ENCODE measurements around the gene KSR2.
"Not testable (repeated sequence)": the region's sequence is repeated elsewhere in the genome, so short reads cannot be mapped to it uniquely, and the experiment has no call there.

Gene KSR2

GRCh38 chr12:117830471-117830870, 138.3 kb downstream of the KSR2 start:
- in situ Hi-C loops (cut with HindIII; ENCODE audit: low sequenced_read_pairs), result loop anchor here (25.0 kb wide), 1 partner anchor 468 kb away; the partner anchor contains the start of gene NOS1

GRCh38 chr12:117829108-117829507, 139.7 kb downstream of the KSR2 start:
- in situ Hi-C loops (cut with HindIII; ENCODE audit: low sequenced_read_pairs), result loop anchor here (25.0 kb wide), 1 partner anchor 467 kb away; the partner anchor contains the start of gene NOS1

- in situ Hi-C loops (cut with HindIII; ENCODE audit: low sequenced_read_pairs), result loop anchor here (25.0 kb wide), 1 partner anchor 465 kb away; the partner anchor contains the start of gene NOS1
Observed at GRCh38 chr12:117827660-117828059, 141.1 kb downstream of the KSR2 start.

DNA sequence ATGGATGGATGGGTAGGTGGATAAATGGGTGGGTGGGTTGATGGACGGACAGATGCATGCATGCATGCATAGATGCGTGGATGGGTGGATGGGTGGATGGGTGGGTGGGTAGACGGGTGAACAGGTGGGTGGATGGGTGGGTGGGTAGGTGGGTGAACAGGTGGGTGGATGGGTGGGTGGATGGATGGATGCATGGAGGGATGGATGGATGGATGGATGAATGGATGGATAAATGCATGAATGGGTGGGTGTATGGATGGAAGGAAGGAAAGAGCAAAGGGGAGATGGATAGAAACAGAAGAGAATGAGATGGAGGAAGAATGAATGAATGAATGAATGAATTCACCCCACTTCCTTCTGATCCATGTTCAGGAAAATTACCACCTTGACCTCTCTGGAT, 143.0 kb downstream of the KSR2 start:
- in situ Hi-C loops (cut with HindIII; ENCODE audit: low sequenced_read_pairs), result loop anchor here (25.0 kb wide), 1 partner anchor 464 kb away; the partner anchor contains the start of gene NOS1

GRCh38 chr12:117821480-117822175, 147.2 kb downstream of the KSR2 start:
- in situ Hi-C loops (cut with HindIII; ENCODE audit: low sequenced_read_pairs), result no loop called here

GRCh38 chr12:117820216-117820907, 148.4 kb downstream of the KSR2 start:
- in situ Hi-C loops (cut with HindIII; ENCODE audit: low sequenced_read_pairs), result no loop called here

DNA sequence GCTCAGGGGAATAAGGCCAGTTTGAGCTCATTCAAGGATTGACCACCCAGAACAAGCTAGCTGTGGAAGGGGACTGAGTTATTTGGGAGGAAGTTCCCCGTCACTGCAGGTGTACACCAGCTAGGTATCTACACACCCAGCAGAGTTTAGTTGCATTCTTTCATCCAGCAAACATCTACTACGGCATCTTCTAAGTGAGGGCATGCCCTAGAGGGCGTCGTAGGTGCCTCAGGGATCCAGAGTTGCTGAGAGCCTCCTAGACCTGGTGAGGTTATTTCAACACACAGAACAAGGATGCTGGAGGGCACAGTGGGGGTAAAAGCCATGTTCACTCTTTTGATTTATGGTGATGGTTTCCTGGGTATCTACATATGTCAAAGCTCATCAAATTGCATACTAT, 149.6 kb downstream of the KSR2 start:
- in situ Hi-C loops (cut with HindIII; ENCODE audit: low sequenced_read_pairs), result no loop called here

DNA sequence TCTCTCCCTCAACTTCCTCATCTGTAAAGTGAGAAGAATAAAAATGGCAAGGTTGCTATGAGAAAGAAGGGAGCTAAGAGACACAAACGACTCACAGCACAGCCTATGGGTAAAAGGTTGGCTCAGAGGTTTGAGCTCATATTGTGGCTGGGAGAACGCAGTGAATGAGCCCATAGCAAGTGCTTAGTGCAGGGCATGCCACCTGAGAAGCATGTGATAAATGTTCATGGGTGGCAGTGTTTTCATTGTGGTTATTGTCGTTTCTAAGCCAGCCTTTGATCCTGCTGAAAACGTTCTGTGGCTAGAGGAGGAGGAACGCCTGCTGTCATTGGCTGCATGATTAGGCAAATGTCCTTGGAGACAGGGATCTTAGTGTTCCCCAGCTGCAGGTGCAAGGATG, 150.4 kb downstream of the KSR2 start:
- in situ Hi-C loops (cut with HindIII; ENCODE audit: low sequenced_read_pairs), result no loop called here

DNA sequence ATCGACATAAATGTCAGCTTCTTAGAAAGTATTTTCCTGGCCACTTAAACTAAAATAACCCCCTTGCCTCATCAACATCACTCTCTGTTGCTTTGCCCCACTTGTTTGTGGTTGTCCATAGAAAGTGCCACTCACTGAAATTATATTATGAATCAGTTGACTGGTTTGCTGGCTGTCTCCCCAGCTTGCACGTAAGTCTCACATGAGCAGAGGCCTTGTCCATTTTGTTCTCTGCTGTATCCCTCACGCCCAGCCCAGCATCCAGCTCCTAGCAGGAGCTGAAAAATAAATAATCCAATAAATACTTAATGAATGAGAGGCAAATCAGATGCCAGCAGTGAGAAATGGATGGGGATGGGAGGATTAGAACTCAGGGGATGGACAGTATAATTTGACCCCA, 159.3 kb downstream of the KSR2 start:
- in situ Hi-C loops (cut with HindIII; ENCODE audit: low sequenced_read_pairs), result no loop called here

- in situ Hi-C loops (cut with HindIII; ENCODE audit: low sequenced_read_pairs), result no loop called here
Observed at GRCh38 chr12:117807946-117808345, 160.8 kb downstream of the KSR2 start.

GRCh38 chr12:117807355-117807754, 161.4 kb downstream of the KSR2 start:
- in situ Hi-C loops (cut with HindIII; ENCODE audit: low sequenced_read_pairs), result no loop called here

DNA sequence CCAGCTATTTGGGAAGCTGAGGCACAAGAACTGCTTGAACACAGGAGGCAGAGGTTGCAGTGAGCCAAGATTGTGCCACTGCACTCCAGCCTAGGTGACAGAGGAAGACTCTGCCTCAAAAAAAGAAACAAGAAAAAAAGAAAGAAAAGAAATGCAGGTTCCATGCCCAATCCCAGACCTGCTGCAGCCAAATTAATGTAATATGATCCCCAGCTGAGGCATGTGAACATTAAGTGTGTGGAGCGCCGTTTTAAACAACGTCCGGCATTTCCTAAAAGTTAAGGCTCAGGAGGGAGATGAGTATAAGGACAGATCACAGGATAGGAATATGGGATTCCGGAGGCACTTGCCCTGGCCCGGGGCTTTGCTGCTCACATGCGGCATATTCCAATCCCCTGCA, 162.9 kb downstream of the KSR2 start:
- in situ Hi-C loops (cut with HindIII; ENCODE audit: low sequenced_read_pairs), result no loop called here

- in situ Hi-C loops (cut with HindIII; ENCODE audit: low sequenced_read_pairs), result no loop called here
Observed at GRCh38 chr12:117803001-117803400, 165.8 kb downstream of the KSR2 start.

- in situ Hi-C loops (cut with HindIII; ENCODE audit: low sequenced_read_pairs), result not testable (repeated sequence)
Observed at GRCh38 chr12:117800711-117801110, 168.1 kb downstream of the KSR2 start.

- in situ Hi-C loops (cut with HindIII; ENCODE audit: low sequenced_read_pairs), result no loop called here
Observed at GRCh38 chr12:117797202-117797601, 171.6 kb downstream of the KSR2 start.

DNA sequence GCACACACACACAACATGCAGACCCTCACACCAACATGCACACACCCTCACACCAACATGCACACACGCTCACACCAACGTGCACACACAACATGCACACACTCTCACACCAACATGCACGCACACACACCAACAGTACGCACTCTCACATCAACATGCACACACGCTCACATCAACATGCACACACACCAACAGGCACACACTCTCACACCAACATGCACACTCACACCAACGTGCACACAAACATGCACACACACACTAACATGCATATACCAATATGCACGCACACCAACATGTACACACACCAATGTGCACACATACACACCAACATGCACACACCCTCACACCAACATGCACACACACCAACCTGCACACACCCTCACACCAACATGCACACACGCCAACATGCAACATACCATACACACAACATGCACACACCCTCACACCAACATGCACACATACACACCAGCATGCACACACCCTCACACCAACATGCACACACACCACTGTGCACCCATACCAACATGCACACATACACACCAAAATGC, 175.8 kb downstream of the KSR2 start:
- in situ Hi-C loops (cut with HindIII; ENCODE audit: low sequenced_read_pairs), result no loop called here

DNA sequence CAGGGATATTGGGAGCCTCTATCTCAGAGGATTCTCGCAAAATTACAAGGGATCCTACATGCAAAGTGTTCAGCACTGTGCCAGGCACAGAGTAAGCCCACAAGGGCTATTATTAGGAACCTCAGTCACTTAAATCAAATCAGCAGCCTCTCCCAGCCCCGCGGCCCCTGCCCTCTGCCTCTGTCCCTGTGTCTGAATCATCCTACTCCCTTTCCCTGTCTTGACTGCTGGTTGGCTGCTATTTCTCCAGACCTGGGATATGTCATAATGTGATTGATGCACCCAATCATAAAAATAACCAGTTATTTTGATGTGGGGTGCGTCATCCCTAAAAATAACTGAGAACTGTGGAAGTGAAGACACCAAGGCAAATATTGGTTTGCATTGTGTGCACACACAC, 176.3 kb downstream of the KSR2 start:
- in situ Hi-C loops (cut with HindIII; ENCODE audit: low sequenced_read_pairs), result no loop called here

DNA sequence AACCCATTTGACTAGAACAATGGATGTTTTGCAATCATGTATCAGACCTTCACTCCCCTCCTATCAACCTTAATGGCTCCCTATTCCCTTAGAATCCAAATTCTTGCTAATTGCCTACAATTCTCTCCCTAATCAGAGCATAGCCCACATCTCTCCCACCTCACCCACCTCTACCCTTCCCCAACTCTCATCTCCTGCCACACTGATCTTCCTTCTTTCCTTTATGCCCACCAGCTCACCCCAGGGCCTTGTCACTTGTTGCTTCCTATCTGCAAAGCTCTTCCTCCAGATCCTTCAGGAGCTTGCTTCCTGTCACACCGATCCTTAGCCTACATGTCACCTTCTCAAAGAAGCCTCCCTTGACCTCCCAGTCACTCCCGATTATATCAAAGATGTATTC, 177.8 kb downstream of the KSR2 start:
- in situ Hi-C loops (cut with HindIII; ENCODE audit: low sequenced_read_pairs), result no loop called here

GRCh38 chr12:117790198-117790597, 178.6 kb downstream of the KSR2 start:
- in situ Hi-C loops (cut with HindIII; ENCODE audit: low sequenced_read_pairs), result no loop called here

- in situ Hi-C loops (cut with HindIII; ENCODE audit: low sequenced_read_pairs), result no loop called here
Observed at GRCh38 chr12:117789195-117789912, 179.4 kb downstream of the KSR2 start.

GRCh38 chr12:117778656-117779055, 190.1 kb downstream of the KSR2 start:
- in situ Hi-C loops (cut with HindIII; ENCODE audit: low sequenced_read_pairs), result no loop called here

Measured in endothelial cell of hepatic sinusoid (primary cell).